Skeletal muscle tissue (tissue), 4 donors: ENCODE measurements around the gene ATP1A2. TPM values are rescaled to one million over a fixed set of nuclear protein-coding genes. Genes with fewer than 3 reads are reported as not detected.

Experiments used
- H3K27ac ChIP-seq: one replicate; pipeline ENCODE4 v1.7.0; 2013; ENCODE audit warnings: mild to moderate bottlenecking, low read depth, low read length, inconsistent platforms
- H3K27me3 ChIP-seq, 3 donors: one replicate each; pipeline ENCODE4 v1.7.0; 2013; ENCODE audit warnings: low read length in 3 of 3; ENCODE audit not compliant: control insufficient read depth in 3 of 3, insufficient read depth in 3 of 3
- H3K36me3 ChIP-seq, 3 donors: one replicate each; pipeline ENCODE4 v1.7.0; 2013; ENCODE audit warnings: low read length in 3 of 3; ENCODE audit not compliant: control insufficient read depth in 3 of 3, insufficient read depth in 3 of 3
- H3K4me1 ChIP-seq, 3 donors: one replicate each; pipeline ENCODE4 v1.7.0; 2013; ENCODE audit warnings: low read length in 3 of 3, mild to moderate bottlenecking in 3 of 3; ENCODE audit not compliant: control insufficient read depth in 3 of 3, insufficient read depth in 3 of 3
- H3K4me3 ChIP-seq, 3 donors: one replicate each; pipeline ENCODE4 v1.7.0; 2013; ENCODE audit warnings: low read length in 3 of 3
- H3K9ac ChIP-seq, 3 donors: one replicate each; pipeline ENCODE4 v1.7.0; 2013; ENCODE audit warnings: low read length in 3 of 3, mild to moderate bottlenecking in 3 of 3, moderate library complexity in 2 of 3, low read depth in 1 of 3
- H3K9me3 ChIP-seq, 3 donors: one replicate each; pipeline ENCODE4 v1.7.0; 2013; ENCODE audit warnings: low read length in 3 of 3; ENCODE audit not compliant: control insufficient read depth in 3 of 3
- total RNA-seq: library from RNA; depleted of rRNA; stranded (reverse); fragments of >200 nt; gene quantifications from one replicate; pipeline ENCODE4 v1.2.3, GENCODE V29; 2014
- donor health status: Osteomylitis.

The ATP1A2 gene
- total RNA-seq, 1 donor from 2014 or later, result 38.1 TPM

GRCh38 chr1:160093624-160094290, 21.8 kb upstream of the ATP1A2 start:
- Histone ChIP-seq H3K27ac (no peak overlapping the region), H3K36me3 (peaks cover 19 to 31% (median 26%) of the 10 kb centered on the region in 3 donors), H3K9ac (no peak overlapping the region)

DNA sequence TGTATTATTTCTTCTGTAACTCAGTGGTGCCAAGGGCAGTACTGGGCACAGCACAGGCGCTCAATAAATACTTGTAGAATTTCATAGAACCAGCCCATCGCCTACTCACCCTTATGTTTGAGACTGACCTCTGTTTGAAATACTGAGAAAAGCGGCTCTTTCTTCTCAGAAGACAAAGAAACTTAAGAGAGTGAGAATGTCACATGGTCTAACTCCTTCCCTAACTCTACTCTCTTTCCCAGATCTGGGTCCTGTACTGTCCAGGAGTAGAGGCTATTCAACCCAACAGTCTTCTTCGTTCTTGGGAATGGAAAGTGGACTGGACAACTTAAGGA, 21.3 kb upstream of the ATP1A2 start:
- peaks cover 19 to 32% (median 26%) of the 10 kb centered on the region in 3 donors for H3K4me1 ChIP-seq
- H3K9ac ChIP-seq, result no peak overlapping the region
- no peaks in the 10 kb centered on the region for H3K27me3 ChIP-seq
- H3K9me3 ChIP-seq, result no peaks in the 10 kb centered on the region
- peaks cover 19 to 31% (median 26%) of the 10 kb centered on the region in 3 donors for H3K36me3 ChIP-seq
- no peak overlapping the region for H3K4me3 ChIP-seq
- H3K27ac ChIP-seq, result no peak overlapping the region

More at GRCh38 chr1:160093624-160094290, 21.8 kb upstream of the ATP1A2 start:
- Histone ChIP-seq H3K27me3 (no peaks in the 10 kb centered on the region), H3K4me3 (no peak overlapping the region), H3K9me3 (no peaks in the 10 kb centered on the region), H3K4me1 (peaks cover 16 to 29% (median 23%) of the 10 kb centered on the region in 3 donors)

GRCh38 chr1:160094806-160095205, 20.8 kb upstream of the ATP1A2 start:
- no peaks in the 10 kb centered on the region for H3K9me3 ChIP-seq
- peaks cover 22 to 38% (median 30%) of the 10 kb centered on the region in 3 donors for H3K4me1 ChIP-seq
- peaks cover 19 to 31% (median 26%) of the 10 kb centered on the region in 3 donors for H3K36me3 ChIP-seq
- peak overlapping the region in 1 of 3 donors; percentile 16 for H3K9ac ChIP-seq
- H3K27ac ChIP-seq, result no peak overlapping the region
- no peak overlapping the region for H3K4me3 ChIP-seq
- H3K27me3 ChIP-seq, result no peaks in the 10 kb centered on the region

DNA sequence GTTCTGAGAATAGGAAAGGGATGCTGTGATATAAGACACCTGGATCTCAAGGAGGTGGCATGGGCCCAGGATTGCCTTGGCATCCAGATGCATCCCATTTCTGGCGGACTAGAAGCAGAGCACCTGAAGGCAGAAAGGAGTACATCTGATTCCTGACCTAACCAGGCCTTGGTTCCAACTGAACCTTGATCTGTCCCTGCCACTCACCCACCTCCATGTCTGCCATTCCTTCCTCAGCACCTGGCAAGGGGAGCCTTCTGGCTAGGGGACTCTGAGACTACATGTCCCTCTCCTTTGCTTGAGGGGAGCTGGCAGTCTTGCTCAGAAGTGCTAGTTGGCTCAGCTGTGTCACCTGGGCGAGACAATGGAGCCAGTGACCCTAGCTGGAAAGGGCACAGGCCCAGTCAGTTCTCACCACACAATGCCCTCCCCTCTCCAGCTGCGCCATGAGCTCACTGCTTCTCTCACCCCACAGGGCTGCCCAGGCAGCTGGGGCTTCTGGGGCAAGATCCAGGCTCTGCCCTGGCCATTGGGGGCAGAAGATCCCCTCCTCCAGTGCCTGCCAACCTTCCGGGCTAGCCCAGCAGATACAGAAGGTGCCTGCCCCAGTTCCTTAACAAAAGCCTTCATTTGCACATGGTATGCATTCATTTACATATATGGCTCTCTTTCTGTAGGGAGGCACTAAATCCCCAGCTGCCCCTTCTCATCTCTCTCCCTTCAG, 20.0 kb upstream of the ATP1A2 start:
- Histone ChIP-seq H3K27ac (no peak overlapping the region), H3K9ac (peak overlapping the region in 1 of 3 donors; percentile 50), H3K27me3 (no peaks in the 10 kb centered on the region), H3K4me1 (peaks cover 22 to 39% (median 34%) of the 10 kb centered on the region in 3 donors), H3K36me3 (peaks cover 19 to 25% (median 25%) of the 10 kb centered on the region in 3 donors), H3K9me3 (no peaks in the 10 kb centered on the region), H3K4me3 (no peak overlapping the region)

DNA sequence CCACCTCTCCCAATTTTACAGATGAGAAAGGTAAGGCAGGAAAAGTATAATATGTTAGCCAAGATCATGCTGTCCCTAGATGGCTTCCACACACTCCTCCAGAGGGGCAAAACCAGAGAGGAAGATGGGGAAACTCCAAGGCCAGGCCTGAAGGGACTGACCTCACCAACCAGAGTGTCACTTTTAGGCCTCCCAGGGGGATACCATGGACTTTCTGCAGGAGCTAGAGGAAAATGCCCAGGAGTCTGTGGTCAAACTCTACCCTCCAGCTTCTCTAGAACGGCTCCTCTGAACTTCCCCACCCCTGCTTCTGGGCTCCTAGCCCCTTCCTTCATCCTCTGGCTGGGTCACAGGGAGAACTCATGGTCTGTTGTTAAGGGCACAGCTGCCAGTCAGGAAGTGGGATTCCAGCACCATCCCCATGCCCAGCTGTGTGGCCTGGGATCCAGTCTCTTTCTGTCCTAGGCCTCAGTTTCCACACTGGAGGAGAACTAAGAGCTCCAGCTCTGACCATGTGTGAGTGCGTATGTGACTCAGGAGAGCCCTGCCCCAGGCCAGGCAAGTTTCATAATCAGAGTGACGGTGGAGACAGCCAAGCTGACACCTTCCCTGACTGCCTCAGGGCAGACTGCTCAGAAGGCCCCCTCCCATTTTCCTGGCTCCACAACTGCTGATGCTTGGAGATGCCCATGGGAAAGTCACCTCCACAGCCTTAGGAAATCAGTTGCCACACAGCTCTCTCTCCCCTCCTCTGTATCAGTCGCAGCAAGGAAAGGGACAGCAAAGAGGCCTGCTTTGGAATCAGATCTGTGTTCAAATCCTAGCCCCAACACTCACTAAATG, 19.1 kb upstream of the ATP1A2 start:
- H3K9ac ChIP-seq, result peak overlapping the region; percentile 33 to 88 (median 77)
- H3K9me3 ChIP-seq, result no peaks in the 10 kb centered on the region
- H3K4me1 ChIP-seq, result peaks cover 30 to 48% (median 43%) of the 10 kb centered on the region in 3 donors
- peak overlapping the region in 2 of 3 donors; percentile 74 to 88 for H3K4me3 ChIP-seq
- no peaks in the 10 kb centered on the region for H3K27me3 ChIP-seq
- H3K36me3 ChIP-seq, result peaks cover 16 to 19% (median 17%) of the 10 kb centered on the region in 3 donors
- H3K27ac ChIP-seq, result no peak overlapping the region

DNA sequence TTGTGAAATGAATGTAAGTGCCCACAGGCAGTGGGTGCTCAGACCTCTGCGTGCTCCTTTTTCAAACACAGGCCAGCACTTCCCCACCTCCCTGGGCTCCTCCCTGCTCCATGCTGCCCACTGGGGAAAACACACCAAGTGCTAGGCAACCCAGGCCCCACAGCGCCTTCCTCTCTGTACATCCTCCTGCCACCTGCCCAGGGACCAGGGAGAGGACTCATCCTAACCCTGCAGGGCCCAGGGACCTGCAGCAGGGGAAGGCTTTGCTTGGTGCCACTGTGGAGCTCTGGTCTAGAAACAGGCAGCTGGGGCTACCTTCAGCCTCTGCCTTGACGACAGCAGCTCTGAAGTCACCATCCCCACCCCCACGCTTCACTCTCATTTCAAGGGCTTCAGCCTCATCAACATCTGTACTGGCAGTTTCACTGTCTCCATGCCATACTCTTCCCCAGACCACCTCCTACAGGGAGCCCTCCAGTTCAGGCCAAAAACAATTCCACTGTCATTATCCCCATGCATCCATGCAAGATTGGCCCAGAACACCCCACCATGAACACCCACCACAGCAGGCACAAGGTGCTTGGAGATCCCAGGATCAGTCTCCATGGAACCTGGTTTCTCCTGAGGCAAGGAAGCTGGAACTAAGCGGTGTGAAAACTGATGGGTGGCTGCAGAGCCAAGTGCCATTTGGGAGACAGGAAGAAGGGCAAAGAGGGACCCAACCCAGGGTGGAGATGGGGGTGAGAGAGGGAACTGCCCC, 18.2 kb upstream of the ATP1A2 start:
- H3K4me3 ChIP-seq, result peak overlapping the region; percentile 74 to 88 (median 85)
- no peaks in the 10 kb centered on the region for H3K27me3 ChIP-seq
- peaks cover 7 to 11% (median 11%) of the 10 kb centered on the region in 3 donors for H3K36me3 ChIP-seq
- H3K9ac ChIP-seq, result peak overlapping the region; percentile 77 to 88 (median 81)
- no peaks in the 10 kb centered on the region for H3K9me3 ChIP-seq
- peaks cover 39 to 56% (median 51%) of the 10 kb centered on the region in 3 donors for H3K4me1 ChIP-seq
- H3K27ac ChIP-seq, result no peak overlapping the region

- Histone ChIP-seq H3K9ac (peak within 1 kb of the TSS; percentile 88 to 97 (median 89)), H3K36me3 (peaks cover 5 to 10% (median 7%) of the 10 kb centered on the region in 3 donors), H3K27ac (peak within 1 kb of the TSS; percentile 96), H3K4me3 (peak within 1 kb of the TSS; percentile 87 to 88 (median 88)), H3K4me1 (peaks cover 46 to 65% (median 60%) of the 10 kb centered on the region in 3 donors), H3K27me3 (no peaks in the 10 kb centered on the region), H3K9me3 (no peaks in the 10 kb centered on the region)
These were observed 17.4 kb upstream of the ATP1A2 start, which contains the start of gene IGSF8 for GRCh38 chr1:160097911-160098851. TSS of gene IGSF8 (minus strand) at chr1:160098619. CDS start at chr1:160098472, 147 bp downstream.

DNA sequence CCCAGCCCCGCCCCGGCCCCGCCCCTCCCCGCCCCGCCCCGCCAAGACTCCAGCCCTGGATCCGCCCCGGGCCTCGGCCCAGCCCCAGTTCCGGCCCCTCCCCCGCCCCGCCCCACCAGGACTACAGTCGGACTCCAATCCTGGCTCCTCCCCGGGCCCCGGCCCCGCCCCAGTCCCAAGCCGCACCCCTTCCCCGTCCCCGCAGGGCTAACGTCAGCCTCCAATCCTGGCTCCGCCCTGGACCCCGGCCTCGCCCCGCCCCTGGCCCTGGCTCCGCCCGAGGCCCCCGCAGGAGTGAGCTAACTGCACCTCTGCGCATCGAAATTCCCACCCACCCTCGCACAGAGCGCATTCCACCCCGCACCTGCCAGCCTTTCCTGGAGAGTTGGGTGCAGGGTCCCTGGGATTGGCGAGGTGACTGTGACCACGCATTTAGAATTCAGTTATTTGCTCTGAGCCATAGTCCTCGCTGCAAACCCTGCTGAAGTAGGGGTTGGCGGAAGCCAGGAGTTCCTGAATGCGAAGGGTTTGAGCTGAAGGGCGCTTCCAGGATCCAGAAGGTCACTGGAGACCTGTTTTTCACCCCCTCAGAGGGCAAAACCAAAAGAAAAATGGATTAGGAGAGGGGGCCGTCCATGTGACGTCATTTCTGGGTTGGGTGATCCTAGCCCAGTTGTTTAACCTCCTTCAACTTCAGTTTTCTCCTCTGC, 16.6 kb upstream of the ATP1A2 start:
- Histone ChIP-seq H3K36me3 (peaks cover 1 to 5% (median 4%) of the 10 kb centered on the region in 3 donors), H3K27ac (peak overlapping the region; percentile 96), H3K9ac (peak overlapping the region; percentile 88 to 97 (median 89)), H3K9me3 (no peaks in the 10 kb centered on the region), H3K27me3 (no peaks in the 10 kb centered on the region), H3K4me1 (peaks cover 46 to 71% (median 61%) of the 10 kb centered on the region in 3 donors), H3K4me3 (peak overlapping the region; percentile 73 to 88 (median 87))
